Measurements from ENCODE around the gene SDK1. TPM values are rescaled to one million over a fixed set of nuclear protein-coding genes. Genes with fewer than 3 reads are reported as not detected.

Gene SDK1
- total and polyA plus RNA-seq, 10 of the 15 experiments (the other 5 are each of a cell fraction or from before 2014, with no cell fraction given): 0.14 to 0.33 TPM; not detected in 8

GRCh38 chr7:3880228-3880987 lies 579.4 kb downstream of the SDK1 start:
- CTCF ChIA-PET: no interaction called here
- BruUV-seq (replicated peaks): no TSS peak
- TF ChIP-seq POLR2A (IDR thresholded peaks at IDR 0.05; ENCODE audit: low read depth, low read length) (no peak), ESRRA (IDR thresholded peaks at IDR 0.05; ENCODE audit: low read length) (no peak), RELA (IDR thresholded peaks at IDR 0.05; ENCODE audit: borderline replicate concordance, partially characterized antibody) (no peak), PRDM15 (CRISPR knock-in tag; IDR thresholded peaks at IDR 0.05) (no peak), BRCA1 (IDR thresholded peaks at IDR 0.05; ENCODE audit: low read depth, low read length) (no peak), NFXL1 (IDR thresholded peaks at IDR 0.05; ENCODE audit: borderline replicate concordance) (no peak), ZZZ3 (IDR thresholded peaks at IDR 0.05; ENCODE audit: control insufficient read depth, insufficient read length, low read depth) (no peak), RCOR1 (conservative IDR thresholded peaks at IDR 0.05; ENCODE audit: low read depth, low read length) (no peak), RUNX3 (IDR thresholded peaks at IDR 0.05; ENCODE audit: low read length) (no peak), MYB (IDR thresholded peaks at IDR 0.05; ENCODE audit: borderline replicate concordance, low read depth, low read length) (no peak), ZSCAN29 (IDR thresholded peaks at IDR 0.05) (no peak)
- TF ChIP-seq, protein P1, sequence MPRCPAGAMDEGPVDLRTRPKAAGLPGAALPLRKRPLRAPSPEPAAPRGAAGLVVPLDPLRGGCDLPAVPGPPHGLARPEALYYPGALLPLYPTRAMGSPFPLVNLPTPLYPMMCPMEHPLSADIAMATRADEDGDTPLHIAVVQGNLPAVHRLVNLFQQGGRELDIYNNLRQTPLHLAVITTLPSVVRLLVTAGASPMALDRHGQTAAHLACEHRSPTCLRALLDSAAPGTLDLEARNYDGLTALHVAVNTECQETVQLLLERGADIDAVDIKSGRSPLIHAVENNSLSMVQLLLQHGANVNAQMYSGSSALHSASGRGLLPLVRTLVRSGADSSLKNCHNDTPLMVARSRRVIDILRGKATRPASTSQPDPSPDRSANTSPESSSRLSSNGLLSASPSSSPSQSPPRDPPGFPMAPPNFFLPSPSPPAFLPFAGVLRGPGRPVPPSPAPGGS (IDR thresholded peaks at IDR 0.05; ENCODE audit: borderline replicate concordance, insufficient read depth, low read depth, low read length, poor library complexity, severe bottlenecking): no peak
- TF ChIP-seq, protein P2, sequence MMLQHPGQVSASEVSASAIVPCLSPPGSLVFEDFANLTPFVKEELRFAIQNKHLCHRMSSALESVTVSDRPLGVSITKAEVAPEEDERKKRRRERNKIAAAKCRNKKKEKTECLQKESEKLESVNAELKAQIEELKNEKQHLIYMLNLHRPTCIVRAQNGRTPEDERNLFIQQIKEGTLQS (IDR thresholded peaks at IDR 0.05; ENCODE audit: borderline replicate concordance, extremely low read depth, low read depth, low read length): no peak
- TF ChIP-seq, protein P3, sequence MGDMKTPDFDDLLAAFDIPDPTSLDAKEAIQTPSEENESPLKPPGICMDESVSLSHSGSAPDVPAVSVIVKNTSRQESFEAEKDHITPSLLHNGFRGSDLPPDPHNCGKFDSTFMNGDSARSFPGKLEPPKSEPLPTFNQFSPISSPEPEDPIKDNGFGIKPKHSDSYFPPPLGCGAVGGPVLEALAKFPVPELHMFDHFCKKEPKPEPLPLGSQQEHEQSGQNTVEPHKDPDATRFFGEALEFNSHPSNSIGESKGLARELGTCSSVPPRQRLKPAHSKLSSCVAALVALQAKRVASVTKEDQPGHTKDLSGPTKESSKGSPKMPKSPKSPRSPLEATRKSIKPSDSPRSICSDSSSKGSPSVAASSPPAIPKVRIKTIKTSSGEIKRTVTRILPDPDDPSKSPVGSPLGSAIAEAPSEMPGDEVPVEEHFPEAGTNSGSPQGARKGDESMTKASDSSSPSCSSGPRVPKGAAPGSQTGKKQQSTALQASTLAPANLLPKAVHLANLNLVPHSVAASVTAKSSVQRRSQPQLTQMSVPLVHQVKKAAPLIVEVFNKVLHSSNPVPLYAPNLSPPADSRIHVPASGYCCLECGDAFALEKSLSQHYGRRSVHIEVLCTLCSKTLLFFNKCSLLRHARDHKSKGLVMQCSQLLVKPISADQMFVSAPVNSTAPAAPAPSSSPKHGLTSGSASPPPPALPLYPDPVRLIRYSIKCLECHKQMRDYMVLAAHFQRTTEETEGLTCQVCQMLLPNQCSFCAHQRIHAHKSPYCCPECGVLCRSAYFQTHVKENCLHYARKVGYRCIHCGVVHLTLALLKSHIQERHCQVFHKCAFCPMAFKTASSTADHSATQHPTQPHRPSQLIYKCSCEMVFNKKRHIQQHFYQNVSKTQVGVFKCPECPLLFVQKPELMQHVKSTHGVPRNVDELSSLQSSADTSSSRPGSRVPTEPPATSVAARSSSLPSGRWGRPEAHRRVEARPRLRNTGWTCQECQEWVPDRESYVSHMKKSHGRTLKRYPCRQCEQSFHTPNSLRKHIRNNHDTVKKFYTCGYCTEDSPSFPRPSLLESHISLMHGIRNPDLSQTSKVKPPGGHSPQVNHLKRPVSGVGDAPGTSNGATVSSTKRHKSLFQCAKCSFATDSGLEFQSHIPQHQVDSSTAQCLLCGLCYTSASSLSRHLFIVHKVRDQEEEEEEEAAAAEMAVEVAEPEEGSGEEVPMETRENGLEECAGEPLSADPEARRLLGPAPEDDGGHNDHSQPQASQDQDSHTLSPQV (IDR thresholded peaks at IDR 0.05): no peak

More at GRCh38 chr7:3880228-3880987, 579.4 kb downstream of the SDK1 start:
- ATAC-seq: no peak
- FAIRE-seq: no peak
- RAD21 ChIA-PET (ENCODE audit: unreplicated experiment): no interaction called here
- Histone ChIP-seq H3K79me2 (ENCODE audit: control insufficient read depth, insufficient read depth, low read length) (no peaks in the 10 kb centered on the region), H2AFZ (ENCODE audit: control insufficient read depth, low read depth, low read length) (no peak overlapping the region), H3K36me3 (ENCODE audit: control insufficient read depth in 2 of 2, insufficient read depth in 2 of 2, low read length in 1 of 2) (no peaks in the 10 kb centered on the region), H3K4me2 (ENCODE audit: control insufficient read depth, insufficient read depth) (no peak overlapping the region), H3K9ac (ENCODE audit: control insufficient read depth, insufficient read depth, low read length) (no peak overlapping the region), H3K9me3 (replicated peaks; ENCODE audit: control insufficient read depth, insufficient read depth, low read length) (no peaks in the 10 kb centered on the region), H3K4me3 (no peak overlapping the region), H4K20me1 (ENCODE audit: control insufficient read depth, insufficient read depth) (no peaks in the 10 kb centered on the region), H3K27ac (ENCODE audit: control insufficient read depth, insufficient read depth) (no peak overlapping the region), H3K27me3 (replicated peaks in 1 of 2; ENCODE audit: control insufficient read depth in 2 of 2, insufficient read depth in 2 of 2, low read length in 1 of 2) (no peaks in the 10 kb centered on the region), H3K4me1 (ENCODE audit: control insufficient read depth, insufficient read depth, low read length) (no peaks in the 10 kb centered on the region)
- 68% methylated on average over 26 of the region's 26 CpGs for WGBS (ENCODE audit: insufficient coverage, insufficient replicate concordance, low lambda C conversion rate, missing lambda C conversion rate)
- no peak for DNase-seq (ENCODE audit: low read depth, low spot score)
- POLR2A ChIA-PET: interaction anchor here (0.6 kb wide), 1 partner anchor 19 kb away, joined by 4 read pairs; no protein-coding TSS in a partner anchor
- intact Hi-C loops (cut with micrococcal nuclease; ENCODE audit: unreplicated experiment): no loop called here
- in situ Hi-C loops (cut with MboI): no loop called here
- SMC1A ChIA-PET (ENCODE audit: uncharacterized antibody, unreplicated experiment): no interaction called here

All from GM12878 (cell line).